Retinal pigment epithelial cell (primary cell): ENCODE measurements around the gene MS4A10.
A peak's percentile ranks its signal among the peaks of the same experiment; 100 is the strongest.

ENCODE experiments used
- DNase-seq: peaks from one replicate; pipeline ENCODE4 v3.0.0-alpha.2; 2010; ENCODE audit warnings: low read depth
- H3K4me3 ChIP-seq: 2 replicates; pipeline ENCODE4 v1.5.1; 2011; ENCODE audit warnings: mild to moderate bottlenecking, low read length, control low read depth, moderate library complexity
- CTCF ChIP-seq: conservative IDR thresholded peaks from 2 replicates; pipeline ENCODE4 v1.5.1; 2011; ENCODE audit warnings: low read depth, low read length, control low read depth, inconsistent platforms

The MS4A10 gene

GRCh38 chr11:60825118-60825517, 40.0 kb downstream of the MS4A10 start:
- no peak overlapping the region for H3K4me3 ChIP-seq
- no peak for TF ChIP-seq CTCF
- no peak for DNase-seq

GRCh38 chr11:60825790-60826189, 40.7 kb downstream of the MS4A10 start:
- no peak for DNase-seq
- no peak for TF ChIP-seq CTCF
- no peak overlapping the region for H3K4me3 ChIP-seq

GRCh38 chr11:60830478-60831142, 45.5 kb downstream of the MS4A10 start:
- no peak for DNase-seq
- H3K4me3 ChIP-seq, result no peak overlapping the region
- TF ChIP-seq CTCF, result no peak

- H3K4me3 ChIP-seq, result no peak overlapping the region
- TF ChIP-seq CTCF, result peak; percentile 96
These were observed 46.0 kb downstream of the MS4A10 start for GRCh38 chr11:60831143-60831500.

GRCh38 chr11:60831501-60832079, 46.5 kb downstream of the MS4A10 start:
- no peak for TF ChIP-seq CTCF
- no peak overlapping the region for H3K4me3 ChIP-seq
- DNase-seq, result no peak

More at GRCh38 chr11:60831143-60831500, 46.0 kb downstream of the MS4A10 start:
- no peak for DNase-seq

GRCh38 chr11:60834742-60835533, 49.8 kb downstream of the MS4A10 start:
- no peak for DNase-seq
- no peak overlapping the region for H3K4me3 ChIP-seq
- TF ChIP-seq CTCF, result no peak

GRCh38 chr11:60835534-60835846, 50.4 kb downstream of the MS4A10 start:
- TF ChIP-seq CTCF, result no peak
- no peak for DNase-seq
- no peak overlapping the region for H3K4me3 ChIP-seq
